Pons (tissue), 1 donor: Measurements from ENCODE around the gene FBRSL1.

ENCODE experiments used
- DNase-seq: peaks from one replicate; pipeline ENCODE4 v3.0.0-alpha.2; 2016; ENCODE audit warnings: low spot score

Gene FBRSL1

DNA sequence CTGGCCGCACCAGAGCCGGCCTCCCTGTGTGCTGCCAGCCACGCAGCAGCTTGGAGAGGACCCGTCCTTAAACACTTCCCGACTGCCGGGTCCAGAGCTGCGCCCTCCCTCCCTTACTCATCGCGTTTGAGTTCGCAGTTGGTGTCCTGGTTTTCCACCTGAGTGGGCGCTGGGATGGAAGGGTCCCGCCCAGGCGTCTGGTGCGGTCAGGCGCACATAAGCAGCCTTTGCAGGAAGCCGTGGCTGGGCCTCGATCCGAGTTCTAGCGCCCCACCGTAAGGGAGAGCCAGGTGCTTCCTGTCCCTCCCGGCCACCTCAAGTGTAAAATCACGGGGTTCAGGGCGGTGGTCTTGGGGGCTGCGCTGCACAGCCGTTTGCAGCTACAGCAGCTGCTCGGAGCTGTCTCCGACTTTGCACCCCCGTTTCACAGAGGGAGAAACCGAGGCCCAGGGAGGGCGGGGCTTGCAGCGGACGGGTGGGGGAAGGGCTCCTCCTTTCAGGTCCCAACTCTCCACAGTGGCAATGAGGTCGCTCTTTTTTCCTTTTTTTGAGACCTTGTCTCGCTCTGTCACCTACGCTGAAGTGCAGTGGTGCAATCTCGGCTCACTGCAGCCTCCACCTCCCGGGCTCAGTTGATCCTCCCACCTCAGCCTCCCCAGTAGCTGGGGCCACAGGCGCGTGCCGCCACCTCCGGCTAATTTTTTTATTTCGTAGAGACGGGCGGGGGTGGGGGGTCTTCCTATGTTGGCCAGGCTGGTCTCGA, 69.1 kb downstream of the FBRSL1 start:
- no peak for DNase-seq

DNA sequence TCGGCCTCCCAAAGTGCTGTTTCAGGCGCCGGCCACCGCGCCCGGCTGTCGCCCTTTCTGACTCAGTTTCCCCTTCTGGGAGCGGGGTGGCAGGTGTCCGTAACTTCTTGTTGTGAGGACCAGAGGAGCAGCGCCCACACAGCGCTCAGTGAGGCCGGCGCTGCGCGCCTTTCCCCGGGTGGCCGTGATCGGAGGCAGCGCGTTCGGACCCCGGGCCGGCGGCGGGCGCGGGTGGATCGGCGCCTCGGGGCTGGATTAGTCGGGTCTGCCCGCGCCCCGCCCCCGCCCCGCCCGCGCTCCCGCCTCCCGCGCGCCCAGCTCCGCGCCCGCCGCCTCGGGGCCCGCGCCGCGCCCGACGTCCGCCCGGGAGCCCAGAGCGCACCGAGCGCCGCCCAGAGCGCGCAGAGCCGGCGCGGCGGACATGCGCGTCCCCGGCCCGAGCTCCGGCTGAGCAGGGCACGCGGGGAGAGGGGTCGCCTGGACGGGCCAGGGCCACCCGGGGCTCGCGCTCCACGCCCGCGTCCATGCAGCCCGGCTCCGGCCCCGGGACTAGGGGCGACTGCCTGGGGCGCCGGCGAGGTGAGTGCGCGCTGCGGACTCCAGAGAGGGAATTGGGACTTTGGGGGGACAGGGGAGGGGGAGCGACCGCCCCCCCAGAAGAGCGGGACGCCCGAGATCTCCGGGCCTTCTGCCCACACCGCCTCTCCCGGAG, 69.9 kb downstream of the FBRSL1 start:
- DNase-seq, result no peak

DNA sequence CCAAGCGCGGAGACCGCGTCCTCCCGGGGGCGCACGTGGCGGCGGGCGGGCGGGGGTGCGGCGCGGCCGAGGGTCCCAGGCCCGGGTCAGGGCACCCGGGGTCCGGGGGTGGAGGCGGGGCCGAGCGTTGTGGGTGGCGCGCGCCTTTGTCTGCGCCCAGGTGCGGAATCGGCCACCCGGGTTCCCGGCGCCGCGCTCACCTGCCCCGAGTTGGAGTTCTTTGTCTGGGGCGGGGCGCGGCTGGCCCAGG, 70.3 kb downstream of the FBRSL1 start:
- no peak for DNase-seq

- no peak for DNase-seq
These were observed 70.9 kb downstream of the FBRSL1 start for GRCh38 chr12:132560614-132561426.
